GM23338 (cell line): Measurements from ENCODE around the gene RRN3. TPM values are rescaled to one million over a fixed set of nuclear protein-coding genes. Genes with fewer than 3 reads are reported as not detected.

Source experiments
- ATAC-seq: fragments of 200-7000 bp; cut with Tn5 transposase; 3 replicates; pipeline ENCODE4 v1.9.1; 2020
- DNase-seq: peaks from one replicate; pipeline ENCODE4 v3.0.0-alpha.2; 2015; ENCODE audit warnings: low spot score
- H2AFZ ChIP-seq: fragments of 200-600 bp; sonication (generic); 2 replicates; pipeline ENCODE4 v1.8.0; 2016; ENCODE audit warnings: antibody characterized with exemption, mild to moderate bottlenecking, moderate library complexity
- H3F3A ChIP-seq: fragments of 200-600 bp; sonication (generic); replicated peaks from 2 replicates; pipeline ENCODE4 v1.8.0; 2017; ENCODE audit warnings: antibody characterized with exemption, mixed run types, low read depth
- H3K27ac ChIP-seq: fragments of 200-600 bp; sonication (generic); 2 replicates; pipeline ENCODE4 v1.6.1; 2016; ENCODE audit warnings: low read depth
- H3K27me3 ChIP-seq: fragments of 200-600 bp; sonication (generic); 2 replicates; pipeline ENCODE4 v1.8.0; 2016; ENCODE audit warnings: mild to moderate bottlenecking, mixed run types, moderate library complexity; ENCODE audit not compliant: insufficient read depth
- H3K36me3 ChIP-seq: fragments of 200-600 bp; sonication (generic); 2 replicates; pipeline ENCODE4 v1.8.0; 2016; ENCODE audit warnings: mild to moderate bottlenecking; ENCODE audit not compliant: insufficient read depth
- H3K4me1 ChIP-seq: fragments of 200-600 bp; sonication (generic); 2 replicates; pipeline ENCODE4 v1.8.0; 2016; ENCODE audit warnings: mild to moderate bottlenecking, moderate library complexity; ENCODE audit not compliant: insufficient read depth
- H3K4me2 ChIP-seq: fragments of 200-600 bp; sonication (generic); 2 replicates; pipeline ENCODE4 v1.7.1; 2017; ENCODE audit warnings: mixed run types
- H3K4me3 ChIP-seq: fragments of 200-600 bp; sonication (generic); 2 replicates; pipeline ENCODE4 v1.6.1; 2016; ENCODE audit warnings: mixed run types
- H3K79me2 ChIP-seq: fragments of 200-600 bp; sonication (generic); replicated peaks from 2 replicates; pipeline ENCODE4 v1.8.0; 2017; ENCODE audit warnings: mild to moderate bottlenecking; ENCODE audit not compliant: insufficient read depth
- H3K9me2 ChIP-seq: fragments of 200-600 bp; sonication (generic); 2 replicates; pipeline ENCODE4 v1.8.0; 2017; ENCODE audit not compliant: insufficient read depth
- H4K20me1 ChIP-seq: fragments of 200-600 bp; sonication (generic); replicated peaks from 2 replicates; pipeline ENCODE4 v1.8.0; 2017; ENCODE audit warnings: mild to moderate bottlenecking; ENCODE audit not compliant: insufficient read depth
- H3K27ac Mint-ChIP-seq: 2 replicates; pipeline ENCODE4 v1.8.0; 2020; ENCODE audit warnings: inconsistent platforms, mild to moderate bottlenecking, moderate library complexity, mixed read lengths
- H3K27me3 Mint-ChIP-seq: 3 replicates; pipeline ENCODE4 v1.8.0; 2022; ENCODE audit warnings: low read depth, mild to moderate bottlenecking, moderate library complexity, mixed read lengths, inconsistent platforms; ENCODE audit not compliant: insufficient read depth, poor library complexity
- H3K36me3 Mint-ChIP-seq: 3 replicates; pipeline ENCODE4 v1.8.0; 2021; ENCODE audit warnings: low read depth, mild to moderate bottlenecking, inconsistent platforms, moderate library complexity, mixed read lengths
- H3K4me1 Mint-ChIP-seq: 3 replicates; pipeline ENCODE4 v1.8.0; 2020; ENCODE audit warnings: mild to moderate bottlenecking, inconsistent platforms, mixed read lengths
- H3K4me3 Mint-ChIP-seq: 3 replicates; pipeline ENCODE4 v1.8.0; 2021; ENCODE audit warnings: moderate library complexity, mild to moderate bottlenecking, inconsistent platforms, mixed read lengths
- H3K9me3 Mint-ChIP-seq: 3 replicates; pipeline ENCODE4 v1.8.0; 2020; ENCODE audit warnings: moderate library complexity, mild to moderate bottlenecking, inconsistent platforms, mixed read lengths
- CREB1 ChIP-seq: fragments of 250-450 bp; sonication (Bioruptor Pico); IDR thresholded peaks from 2 replicates; pipeline ENCODE4 v1.5.0; 2020; ENCODE audit warnings: low read depth, mild to moderate bottlenecking, moderate library complexity
- CTCF ChIP-seq, 2 experiments: fragments of 200-600 bp in 1 of 2; sonication (generic) in 1 of 2; conservative IDR thresholded peaks; 2 replicates each; pipeline versions ENCODE4 v1.5.1 to v1.6.1; 2016 to 2017; ENCODE audit warnings: antibody characterized with exemption in 2 of 2, low read depth in 2 of 2, mild to moderate bottlenecking in 2 of 2, moderate library complexity in 1 of 2
- ETS1 ChIP-seq: IDR thresholded peaks from 2 replicates; pipeline ENCODE4 v1.6.1; 2016; ENCODE audit warnings: antibody characterized with exemption
- EZH2 ChIP-seq: fragments of 200-600 bp; sonication (generic); IDR thresholded peaks from one replicate; pipeline ENCODE4 v1.8.0; 2017; ENCODE audit warnings: antibody characterized with exemption, mild to moderate bottlenecking, low read depth; ENCODE audit not compliant: unreplicated experiment
- EZH2phosphoT487 ChIP-seq: fragments of 200-600 bp; sonication (generic); IDR thresholded peaks from one replicate; pipeline ENCODE4 v1.8.1; 2018; ENCODE audit warnings: antibody characterized with exemption; ENCODE audit not compliant: unreplicated experiment
- JUNB ChIP-seq: IDR thresholded peaks from one replicate; pipeline ENCODE4 v1.6.1; 2016; ENCODE audit warnings: antibody characterized with exemption; ENCODE audit not compliant: unreplicated experiment
- NANOG ChIP-seq: IDR thresholded peaks from 2 replicates; pipeline ENCODE4 v1.6.1; 2016; ENCODE audit warnings: antibody characterized with exemption, borderline replicate concordance
- POLR2AphosphoS5 ChIP-seq: IDR thresholded peaks from 2 replicates; pipeline ENCODE4 v1.6.1; 2016; ENCODE audit warnings: antibody characterized with exemption, low read depth
- REST ChIP-seq: IDR thresholded peaks from one replicate; pipeline ENCODE4 v1.6.1; 2018; ENCODE audit warnings: antibody characterized with exemption; ENCODE audit not compliant: unreplicated experiment
- STAT1 ChIP-seq: IDR thresholded peaks from one replicate; pipeline ENCODE4 v1.6.1; 2016; ENCODE audit warnings: antibody characterized with exemption; ENCODE audit not compliant: unreplicated experiment
- ZNF114 ChIP-seq: fragments of 250-450 bp; sonication (Bioruptor Pico); IDR thresholded peaks from 2 replicates; pipeline ENCODE4 v1.5.0; 2020; ENCODE audit warnings: mild to moderate bottlenecking, moderate library complexity
- ZNF331 ChIP-seq: fragments of 250-450 bp; sonication (Bioruptor Pico); IDR thresholded peaks from 2 replicates; pipeline ENCODE4 v1.5.0; 2020; ENCODE audit warnings: low read depth, mild to moderate bottlenecking, moderate library complexity
- ZNF462 ChIP-seq: fragments of 250-450 bp; sonication (Bioruptor Pico); IDR thresholded peaks from 2 replicates; pipeline ENCODE4 v1.5.0; 2020; ENCODE audit warnings: mild to moderate bottlenecking, moderate library complexity
- polyA plus RNA-seq: library from polyadenylated mRNA; unstranded; fragments of >200 nt; fragmentation: Nextera tagmentation; extraction: Ambion mirVana; gene quantifications from 2 replicates; pipeline ENCODE4 v1.2.1, GENCODE V29; 2016
- total RNA-seq: library from RNA; depleted of rRNA; stranded (reverse); fragments of >200 nt; shearing (Covaris generic); gene quantifications from 2 replicates; pipeline ENCODE4 v1.2.3, GENCODE V29; 2014

The RRN3 gene
- total and polyA plus RNA-seq, 2 experiments from 2014 or later = 15.4 to 41.5 TPM

- Histone ChIP-seq H3K27me3 (no peaks in the 10 kb centered on the region), H3K4me3 (no peak overlapping the region), H3K9me2 (no peaks in the 10 kb centered on the region), H4K20me1 (peaks cover 10% of the 10 kb centered on the region), H3F3A (no peaks in the 10 kb centered on the region; the same call in 1 of the 2 replicates), H3K36me3 (no peaks in the 10 kb centered on the region), H3K4me1 (no peaks in the 10 kb centered on the region; the same call in 1 of the 2 replicates), H3K79me2 (peaks cover 49% of the 10 kb centered on the region), H3K4me2 (no peak overlapping the region), H2AFZ (no peak overlapping the region), H3K27ac (no peak overlapping the region)
- TF ChIP-seq ZNF462 (CRISPR knock-in tag) = no peak
- TF ChIP-seq ZNF331 (CRISPR knock-in tag) = no peak
- no peak for TF ChIP-seq EZH2phosphoT487
- TF ChIP-seq EZH2 = no peak
- no peak for TF ChIP-seq POLR2AphosphoS5
- no peak for TF ChIP-seq STAT1
- TF ChIP-seq ETS1 = no peak
- no peak for TF ChIP-seq CTCF (conservative IDR thresholded peaks at IDR 0.05; ENCODE audit: low read depth in 2 of 2)
- no peak for TF ChIP-seq JUNB
- no peak for TF ChIP-seq NANOG
- TF ChIP-seq REST = no peak
- no peak for TF ChIP-seq CREB1
- TF ChIP-seq ZNF114 (CRISPR knock-in tag) = no peak
- ATAC-seq (no peak), DNase-seq (no peak)
- no peak overlapping the region for H3K27ac Mint-ChIP-seq
- H3K27me3 Mint-ChIP-seq = peaks cover 8% of the 10 kb centered on the region
- H3K4me1 Mint-ChIP-seq = peaks cover 6% of the 10 kb centered on the region
- H3K4me3 Mint-ChIP-seq = no peak overlapping the region
- H3K36me3 Mint-ChIP-seq = peaks cover 9% of the 10 kb centered on the region
- H3K9me3 Mint-ChIP-seq = no peaks in the 10 kb centered on the region
Observed at GRCh38 chr16:15051387-15051951, 42.6 kb downstream of the RRN3 start.
